Omental fat pad (tissue), 4 donors: Measurements from ENCODE around the gene HMX2. TPM values are rescaled to one million over a fixed set of nuclear protein-coding genes. Genes with fewer than 3 reads are reported as not detected.

ENCODE experiments used
- ATAC-seq: fragments of 150-250 bp; one replicate; pipeline ENCODE4 v1.9.1; 2016; ENCODE audit warnings: mild to moderate bottlenecking, moderate library complexity; ENCODE audit not compliant: low FRiP score
- DNase-seq: peaks from one replicate; pipeline ENCODE4 v3.0.0-alpha.2; 2019; ENCODE audit warnings: low spot score
- total RNA-seq, 4 donors: library from RNA; depleted of rRNA; stranded (reverse); fragments of >200 nt; gene quantifications; one replicate each; pipeline ENCODE4 v1.1.0, GENCODE V29; 2016
- TF ChIP-seq, protein P1 (sequence below), 3 donors: fragments of 450-650 bp; IDR thresholded peaks; one replicate each; pipeline ENCODE4 v1.5.1; 2016 to 2017; ENCODE audit warnings: antibody characterized with exemption in 3 of 3, mild to moderate bottlenecking in 3 of 3, moderate library complexity in 2 of 3

HMX2 gene
- total RNA-seq, 4 donors from 2014 or later: not detected

DNA sequence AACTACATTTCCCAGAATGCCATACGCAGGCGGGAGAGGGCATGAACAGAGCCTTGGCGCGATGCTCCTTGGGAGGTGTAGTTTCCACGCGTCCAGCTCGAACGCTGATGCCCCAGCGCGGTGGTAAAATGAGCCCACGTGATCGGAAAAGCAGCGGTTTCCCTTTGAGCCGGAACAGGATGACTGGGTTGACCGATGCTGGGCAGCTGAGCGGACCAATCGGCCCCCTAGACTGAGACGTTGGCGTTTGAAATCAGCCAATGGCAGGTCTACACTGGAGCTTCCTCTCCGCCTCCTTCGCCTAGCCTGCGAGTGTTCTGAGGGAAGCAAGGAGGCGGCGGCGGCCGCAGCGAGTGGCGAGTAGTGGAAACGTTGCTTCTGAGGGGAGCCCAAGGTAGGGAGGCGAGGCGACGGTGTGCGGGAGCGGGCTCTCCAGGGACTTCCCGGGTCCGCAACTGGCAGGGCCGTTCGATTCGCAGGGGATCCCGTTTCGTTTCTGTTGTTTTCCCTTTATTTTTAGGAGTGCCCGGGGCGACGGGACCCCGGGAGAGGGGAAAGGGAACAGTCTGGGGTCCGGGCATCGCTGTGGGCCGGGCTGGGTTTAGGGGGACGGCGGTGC is 6.3 kb downstream of the HMX2 start, which contains the start of gene BUB3:
BUB3 (plus strand) TSS at position 311 of the 619 bp plus-strand sequence. CDS start 516 bp downstream, outside the sequence.
- peak; percentile 99 for ATAC-seq

DNA sequence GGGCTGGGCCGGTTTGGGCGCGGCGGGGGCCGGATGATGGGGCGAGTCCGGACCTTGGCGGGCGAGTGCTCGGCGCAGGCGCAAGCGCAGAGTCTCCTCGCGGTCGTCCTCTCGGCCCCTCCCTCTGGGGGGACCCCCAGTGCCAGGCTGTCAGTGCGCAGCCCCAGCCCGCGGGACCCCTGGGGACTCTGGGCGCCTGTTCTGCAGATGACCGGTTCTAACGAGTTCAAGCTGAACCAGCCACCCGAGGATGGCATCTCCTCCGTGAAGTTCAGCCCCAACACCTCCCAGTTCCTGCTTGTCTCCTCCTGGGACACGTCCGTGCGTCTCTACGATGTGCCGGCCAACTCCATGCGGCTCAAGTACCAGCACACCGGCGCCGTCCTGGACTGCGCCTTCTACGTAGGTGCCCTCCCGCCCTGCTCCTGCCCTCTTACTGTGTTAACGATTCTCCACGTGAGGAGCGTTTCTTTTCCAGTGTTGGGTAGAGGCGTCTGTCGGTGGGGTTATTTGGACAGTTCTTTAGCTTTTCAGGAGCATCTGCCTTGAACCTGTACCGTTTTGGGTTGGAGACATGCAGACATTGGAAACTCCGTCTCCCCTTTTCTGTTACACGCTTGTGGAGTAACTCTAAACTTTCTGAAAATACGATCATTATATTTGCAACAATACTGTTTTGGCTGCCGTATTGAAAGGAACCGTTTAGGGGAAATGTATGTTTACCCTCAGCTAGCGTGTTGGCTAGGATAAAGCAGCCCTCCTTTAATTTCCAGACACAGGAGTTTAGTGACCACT is 7.0 kb downstream of the HMX2 start:
- DNase-seq: no peak
- peak; percentile 72 for ATAC-seq
- TF ChIP-seq, protein P1, sequence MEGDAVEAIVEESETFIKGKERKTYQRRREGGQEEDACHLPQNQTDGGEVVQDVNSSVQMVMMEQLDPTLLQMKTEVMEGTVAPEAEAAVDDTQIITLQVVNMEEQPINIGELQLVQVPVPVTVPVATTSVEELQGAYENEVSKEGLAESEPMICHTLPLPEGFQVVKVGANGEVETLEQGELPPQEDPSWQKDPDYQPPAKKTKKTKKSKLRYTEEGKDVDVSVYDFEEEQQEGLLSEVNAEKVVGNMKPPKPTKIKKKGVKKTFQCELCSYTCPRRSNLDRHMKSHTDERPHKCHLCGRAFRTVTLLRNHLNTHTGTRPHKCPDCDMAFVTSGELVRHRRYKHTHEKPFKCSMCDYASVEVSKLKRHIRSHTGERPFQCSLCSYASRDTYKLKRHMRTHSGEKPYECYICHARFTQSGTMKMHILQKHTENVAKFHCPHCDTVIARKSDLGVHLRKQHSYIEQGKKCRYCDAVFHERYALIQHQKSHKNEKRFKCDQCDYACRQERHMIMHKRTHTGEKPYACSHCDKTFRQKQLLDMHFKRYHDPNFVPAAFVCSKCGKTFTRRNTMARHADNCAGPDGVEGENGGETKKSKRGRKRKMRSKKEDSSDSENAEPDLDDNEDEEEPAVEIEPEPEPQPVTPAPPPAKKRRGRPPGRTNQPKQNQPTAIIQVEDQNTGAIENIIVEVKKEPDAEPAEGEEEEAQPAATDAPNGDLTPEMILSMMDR (IDR thresholded peaks at IDR 0.05): no peak

More for the DNA sequence above, 6.3 kb downstream of the HMX2 start, which contains the start of gene BUB3:
- peak; percentile 78 for DNase-seq
- TF ChIP-seq, protein P1 (IDR thresholded peaks at IDR 0.05): no peak

DNA sequence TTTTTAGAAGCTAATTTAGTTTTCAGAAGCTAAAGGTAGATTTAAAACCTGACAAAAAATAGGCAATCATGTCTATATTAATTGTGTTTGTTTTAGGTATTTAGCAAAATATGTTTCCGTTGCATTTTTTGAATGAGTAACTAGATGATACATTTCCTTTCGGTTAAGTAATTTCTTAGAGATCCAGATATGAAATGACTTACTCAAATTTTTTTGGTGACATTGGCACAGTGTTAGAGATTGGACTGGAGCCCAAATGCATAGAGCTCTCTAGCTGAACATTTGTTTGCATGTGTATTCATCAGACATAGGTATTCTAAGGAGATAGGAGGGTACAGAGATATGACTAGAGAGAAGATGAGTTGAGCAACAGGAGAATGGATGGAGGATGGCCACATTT is 8.1 kb downstream of the HMX2 start:
- TF ChIP-seq, protein P1 (IDR thresholded peaks at IDR 0.05): no peak
- no peak for ATAC-seq

DNA sequence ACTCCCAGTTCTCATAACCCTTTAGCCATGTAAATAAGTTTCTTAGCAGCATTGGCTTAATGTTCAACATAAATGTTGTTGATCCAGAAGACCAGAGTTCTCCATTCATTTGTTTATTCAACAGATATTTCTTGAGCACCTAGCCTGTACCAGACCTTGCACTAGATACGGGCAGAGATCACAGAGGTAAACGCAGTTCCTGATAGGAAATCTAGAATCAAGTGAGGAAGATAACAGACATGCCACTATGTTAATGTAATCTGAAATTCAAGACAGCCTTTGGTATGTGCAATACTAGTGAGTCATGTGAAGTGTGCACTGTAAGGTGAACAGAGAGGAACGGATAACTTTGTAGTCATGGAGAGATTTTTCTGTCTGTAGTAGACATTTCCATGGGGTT is 9.3 kb downstream of the HMX2 start:
- ATAC-seq: no peak
- TF ChIP-seq, protein P1 (IDR thresholded peaks at IDR 0.05): no peak
- DNase-seq: no peak

More for the DNA sequence above, 8.1 kb downstream of the HMX2 start:
- no peak for DNase-seq

DNA sequence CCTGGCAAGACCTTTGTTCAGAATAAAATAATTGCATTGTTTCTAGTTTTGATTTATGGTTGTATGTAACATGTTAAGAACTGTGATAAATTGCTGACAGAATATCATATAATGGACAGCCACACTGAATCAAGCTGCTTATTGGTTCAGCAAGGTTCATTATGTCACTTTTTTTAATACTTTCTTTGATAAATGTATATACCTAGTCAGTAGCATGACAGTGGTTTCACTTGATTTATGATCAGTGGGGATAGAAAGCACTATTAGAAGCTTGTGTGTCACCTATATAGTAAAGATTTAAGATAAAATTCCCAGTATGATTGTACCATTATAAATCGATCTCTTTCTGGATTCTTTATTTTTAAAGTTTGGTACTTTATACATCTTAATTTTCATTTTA is 10.7 kb downstream of the HMX2 start:
- ATAC-seq (no peak), DNase-seq (no peak)

DNA sequence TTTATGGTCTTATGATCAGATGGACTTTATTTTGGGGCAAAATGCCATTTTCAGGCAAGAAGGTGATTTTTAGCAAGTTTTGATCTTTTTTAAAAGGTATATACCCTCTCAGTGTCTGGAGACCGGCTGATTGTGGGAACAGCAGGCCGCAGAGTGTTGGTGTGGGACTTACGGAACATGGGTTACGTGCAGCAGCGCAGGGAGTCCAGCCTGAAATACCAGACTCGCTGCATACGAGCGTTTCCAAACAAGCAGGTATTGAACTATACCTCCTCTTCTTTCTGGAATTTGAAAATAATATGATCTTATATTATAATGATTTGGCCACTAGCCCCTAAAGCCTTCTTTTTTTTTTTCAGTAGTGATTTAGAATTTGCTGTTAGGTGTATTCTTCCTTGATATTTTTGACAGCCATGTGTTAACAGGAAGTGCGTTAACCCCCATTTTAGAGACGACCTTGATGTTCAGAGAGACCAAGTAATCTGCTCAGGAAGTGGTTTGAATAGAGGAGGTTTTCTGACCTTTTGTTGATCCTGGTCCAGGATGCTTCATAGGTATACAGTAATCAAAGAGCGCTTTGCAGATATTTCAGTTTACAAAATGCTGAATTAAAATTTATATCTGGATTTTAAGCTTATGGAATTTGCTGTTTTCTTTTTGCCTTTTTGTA is 12.5 kb downstream of the HMX2 start:
- ATAC-seq (no peak), DNase-seq (no peak)
- TF ChIP-seq, protein P1 (IDR thresholded peaks at IDR 0.05): no peak

More for the DNA sequence above, 10.7 kb downstream of the HMX2 start:
- TF ChIP-seq, protein P1 (IDR thresholded peaks at IDR 0.05): no peak
